Astrocyte of the spinal cord (primary cell): ENCODE results near the gene PTPRU.

Source experiments
- DNase-seq: peaks from one replicate; pipeline ENCODE4 v3.0.0; 2011; ENCODE audit warnings: low read depth, low spot score
- H3K4me3 ChIP-seq: 2 replicates; pipeline ENCODE4 v1.5.1; 2011; ENCODE audit warnings: low read depth, mild to moderate bottlenecking, low read length, moderate library complexity
- in situ Hi-C: cut with HindIII; loops from 2 replicates; pipeline ENCODE4 v1.10.0; 2017; ENCODE audit warnings: low sequenced_read_pairs
- TF ChIP-seq, protein P1 (sequence below): IDR thresholded peaks from 2 replicates; pipeline ENCODE4 v1.5.1; 2012; ENCODE audit warnings: low read depth, mild to moderate bottlenecking, low read length, inconsistent platforms

PTPRU gene

DNA sequence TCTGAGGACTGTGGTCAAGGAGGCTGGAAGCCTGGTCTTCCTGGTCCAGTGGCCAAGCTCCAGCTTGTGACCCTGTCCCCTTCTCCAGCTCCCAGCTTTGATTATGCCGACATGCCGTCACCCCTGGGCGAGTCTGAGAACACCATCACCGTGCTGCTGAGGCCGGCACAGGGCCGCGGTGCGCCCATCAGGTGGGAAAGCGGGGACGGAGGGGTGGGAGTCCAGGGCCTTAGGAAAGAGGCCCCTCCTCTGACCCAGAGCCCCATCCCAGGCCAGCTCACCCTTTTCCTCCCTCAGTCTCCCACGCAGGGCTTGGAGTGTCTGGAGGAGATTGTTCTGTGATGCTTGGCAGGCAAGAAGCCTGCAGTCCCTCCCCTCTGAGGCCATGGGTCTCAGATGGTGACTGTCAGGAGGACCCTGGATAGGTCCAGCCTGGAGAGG, 43.6 kb downstream of the PTPRU start:
- in situ Hi-C loops, result no loop called here
- H3K4me3 ChIP-seq, result no peak overlapping the region
- no peak for DNase-seq
- TF ChIP-seq, protein P1, sequence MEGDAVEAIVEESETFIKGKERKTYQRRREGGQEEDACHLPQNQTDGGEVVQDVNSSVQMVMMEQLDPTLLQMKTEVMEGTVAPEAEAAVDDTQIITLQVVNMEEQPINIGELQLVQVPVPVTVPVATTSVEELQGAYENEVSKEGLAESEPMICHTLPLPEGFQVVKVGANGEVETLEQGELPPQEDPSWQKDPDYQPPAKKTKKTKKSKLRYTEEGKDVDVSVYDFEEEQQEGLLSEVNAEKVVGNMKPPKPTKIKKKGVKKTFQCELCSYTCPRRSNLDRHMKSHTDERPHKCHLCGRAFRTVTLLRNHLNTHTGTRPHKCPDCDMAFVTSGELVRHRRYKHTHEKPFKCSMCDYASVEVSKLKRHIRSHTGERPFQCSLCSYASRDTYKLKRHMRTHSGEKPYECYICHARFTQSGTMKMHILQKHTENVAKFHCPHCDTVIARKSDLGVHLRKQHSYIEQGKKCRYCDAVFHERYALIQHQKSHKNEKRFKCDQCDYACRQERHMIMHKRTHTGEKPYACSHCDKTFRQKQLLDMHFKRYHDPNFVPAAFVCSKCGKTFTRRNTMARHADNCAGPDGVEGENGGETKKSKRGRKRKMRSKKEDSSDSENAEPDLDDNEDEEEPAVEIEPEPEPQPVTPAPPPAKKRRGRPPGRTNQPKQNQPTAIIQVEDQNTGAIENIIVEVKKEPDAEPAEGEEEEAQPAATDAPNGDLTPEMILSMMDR, result no peak

DNA sequence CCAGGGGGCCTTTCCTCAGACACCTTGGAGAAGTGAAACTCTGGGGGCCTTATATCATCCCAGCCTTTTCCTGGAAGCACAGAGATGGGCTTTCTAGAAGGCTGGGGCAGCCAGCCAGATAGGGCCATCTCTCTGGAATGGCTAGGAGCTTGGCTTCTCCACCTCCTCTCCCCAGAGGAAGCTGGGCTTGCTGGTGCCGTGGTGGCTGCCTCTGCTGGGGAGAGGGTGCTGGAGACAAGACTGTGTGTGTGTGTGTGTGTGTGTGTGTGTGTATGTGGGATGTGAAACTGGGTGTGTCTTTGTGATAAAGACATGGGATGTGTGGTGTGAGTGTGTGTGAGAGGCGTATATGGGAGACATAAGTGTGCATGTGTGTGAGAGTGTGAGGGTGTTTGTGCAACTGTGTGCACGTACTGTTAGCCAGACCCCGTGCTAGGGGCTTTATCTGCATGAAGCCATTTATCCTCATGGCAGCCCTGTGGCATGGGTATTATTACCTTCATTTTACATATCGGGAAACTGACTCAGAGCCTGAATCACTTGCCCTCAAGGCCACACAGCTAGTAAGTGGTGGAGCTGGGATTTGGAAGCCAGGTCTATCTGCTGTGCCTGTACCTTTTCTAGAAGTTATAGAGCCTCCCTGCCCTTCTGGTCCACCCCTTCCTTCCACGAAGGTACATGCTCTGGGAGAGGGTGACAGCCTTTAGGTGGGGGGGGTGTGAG, 44.2 kb downstream of the PTPRU start:
- in situ Hi-C loops, result no loop called here
- no peak overlapping the region for H3K4me3 ChIP-seq
- TF ChIP-seq, protein P1, result no peak
- DNase-seq, result peak; percentile 35

DNA sequence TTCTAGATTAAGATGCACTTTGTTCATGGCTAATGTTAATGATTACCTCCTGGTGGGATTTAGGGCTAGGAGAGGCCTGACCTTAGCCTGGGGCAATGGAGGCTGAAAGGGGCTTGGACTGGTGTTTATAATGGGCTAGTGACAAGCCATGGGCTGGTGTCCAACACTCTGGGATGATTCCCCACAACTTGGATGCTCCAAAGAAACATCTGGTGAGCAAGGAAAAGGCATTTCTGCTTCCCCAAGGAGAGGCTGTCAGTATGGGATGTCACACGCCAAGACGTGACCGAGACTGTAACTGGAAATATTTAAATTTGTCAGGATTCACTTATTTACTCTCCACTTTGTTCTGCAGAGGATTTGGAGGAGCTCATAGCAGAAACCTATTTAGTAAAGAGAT, 45.2 kb downstream of the PTPRU start:
- in situ Hi-C loops, result no loop called here
- no peak overlapping the region for H3K4me3 ChIP-seq
- TF ChIP-seq, protein P1, result no peak
- no peak for DNase-seq

DNA sequence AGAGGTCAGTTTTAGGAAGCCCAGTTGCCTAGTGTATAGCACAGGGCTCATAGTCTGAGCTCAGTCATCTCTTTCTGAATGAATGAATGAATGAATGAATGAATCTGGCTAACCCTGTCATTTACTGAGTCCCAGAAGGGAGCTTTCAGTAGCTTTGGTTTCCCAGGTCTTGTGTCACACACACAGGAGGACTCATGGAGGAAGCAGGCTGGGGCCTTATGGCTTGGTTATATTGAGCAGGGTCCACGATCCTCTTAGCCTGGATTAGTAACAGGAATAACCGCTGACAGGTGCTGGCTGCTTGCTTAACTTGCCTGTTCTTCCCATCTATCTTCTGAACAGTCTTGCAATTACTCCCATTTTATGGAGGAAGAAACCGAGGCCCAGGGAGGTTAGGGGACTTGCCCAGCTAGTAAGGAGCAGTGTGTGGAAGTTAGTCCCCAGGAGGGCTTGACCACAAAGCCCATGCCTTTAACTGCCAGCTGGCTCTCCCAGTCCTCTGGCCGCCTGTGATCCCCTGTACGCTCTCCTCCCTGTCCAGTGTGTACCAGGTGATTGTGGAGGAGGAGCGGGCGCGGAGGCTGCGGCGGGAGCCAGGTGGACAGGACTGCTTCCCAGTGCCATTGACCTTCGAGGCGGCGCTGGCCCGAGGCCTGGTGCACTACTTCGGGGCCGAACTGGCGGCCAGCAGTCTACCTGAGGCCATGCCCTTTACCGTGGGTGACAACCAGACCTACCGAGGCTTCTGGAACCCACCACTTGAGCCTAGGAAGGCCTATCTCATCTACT, 46.0 kb downstream of the PTPRU start:
- TF ChIP-seq, protein P1, result no peak
- DNase-seq, result no peak
- in situ Hi-C loops, result no loop called here
- H3K4me3 ChIP-seq, result no peak overlapping the region

DNA sequence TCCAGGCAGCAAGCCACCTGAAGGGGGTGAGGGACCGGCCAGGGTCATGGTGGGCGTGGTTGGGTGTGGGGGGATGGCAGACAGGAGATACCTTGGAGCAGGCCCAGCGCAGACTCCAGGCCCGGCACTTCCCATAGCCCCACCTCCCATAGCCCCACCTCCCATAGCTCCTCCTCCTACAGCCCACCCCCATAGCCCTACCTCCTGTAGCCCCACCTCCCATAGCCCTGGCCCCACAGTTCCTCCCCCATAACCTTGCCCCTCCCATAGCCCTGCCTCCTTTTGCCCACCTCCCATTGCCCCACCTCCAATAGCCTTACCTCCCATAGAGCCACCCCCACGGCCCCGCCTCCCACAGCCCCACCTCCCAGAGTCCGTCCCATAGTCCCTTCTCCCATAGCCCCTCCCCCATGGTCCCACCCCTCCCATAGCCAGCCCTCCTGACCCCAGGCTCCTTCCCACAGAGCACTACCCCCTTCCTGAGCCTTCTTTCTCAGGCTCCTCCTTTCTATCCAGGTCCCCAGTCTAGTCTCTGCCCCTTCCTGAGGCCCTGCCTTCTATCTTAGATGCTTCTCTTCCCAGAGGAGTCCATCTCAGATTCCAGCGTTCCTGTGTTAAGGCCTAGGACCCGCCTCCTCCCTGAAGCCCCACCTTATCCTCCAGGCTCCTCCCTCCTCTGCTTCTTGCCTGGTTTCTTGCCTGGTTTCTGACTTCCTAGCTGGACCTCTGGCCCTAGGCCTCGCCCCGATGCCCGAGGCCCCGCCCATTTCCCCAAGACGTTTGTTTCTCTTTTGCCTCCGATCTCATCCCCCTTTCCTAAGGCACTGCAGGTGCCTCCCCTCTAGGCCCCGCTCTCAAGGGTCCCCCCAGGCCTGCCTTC, 46.8 kb downstream of the PTPRU start:
- H3K4me3 ChIP-seq, result no peak overlapping the region
- in situ Hi-C loops, result no loop called here
- DNase-seq, result peak; percentile 48
- TF ChIP-seq, protein P1, result no peak

DNA sequence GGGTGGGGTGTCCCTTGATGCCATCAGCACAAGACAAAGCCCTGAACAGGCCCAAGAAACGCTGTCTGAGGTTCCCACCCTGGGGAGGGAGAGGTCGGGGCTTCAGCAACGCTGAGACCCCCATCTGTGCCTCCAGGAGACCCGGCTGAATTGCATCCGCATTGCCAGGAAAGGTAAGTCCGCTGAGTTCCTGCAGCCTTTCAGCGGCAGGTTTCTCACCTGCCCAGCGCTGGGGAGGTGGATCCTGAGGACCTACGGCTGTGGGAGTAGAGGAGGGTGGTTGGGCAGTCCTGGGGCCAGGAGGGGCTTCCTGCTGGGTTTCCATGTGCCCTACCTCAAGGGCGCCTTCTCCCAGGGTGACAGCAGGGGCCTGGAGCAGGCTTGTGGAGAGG, 47.5 kb downstream of the PTPRU start:
- TF ChIP-seq, protein P1, result no peak
- no peak overlapping the region for H3K4me3 ChIP-seq
- in situ Hi-C loops, result no loop called here
- no peak for DNase-seq
